OCI-LY1 (cell line): ENCODE data around the gene MTHFD1L.

ENCODE experiments used
- H2AFZ ChIP-seq: fragments of 200-600 bp; sonication (generic), shearing (Covaris generic); 2 replicates; pipeline ENCODE4 v1.6.0; 2014; ENCODE audit warnings: antibody characterized with exemption, mild to moderate bottlenecking, low read length
- H3F3A ChIP-seq: fragments of 200-600 bp; sonication (generic), shearing (Covaris generic); 2 replicates; pipeline ENCODE4 v1.6.0; 2014; ENCODE audit warnings: mild to moderate bottlenecking, antibody characterized with exemption, low read length, moderate library complexity; ENCODE audit not compliant: insufficient read depth
- H3K27ac ChIP-seq: fragments of 200-600 bp; sonication (generic); 2 replicates; pipeline ENCODE4 v1.5.1; 2014; ENCODE audit warnings: low read length, mixed run types, mild to moderate bottlenecking, low read depth; ENCODE audit not compliant: poor library complexity, severe bottlenecking
- H3K27me3 ChIP-seq: fragments of 200-600 bp; sonication (generic); 2 replicates; pipeline ENCODE4 v1.6.0; 2014; ENCODE audit warnings: antibody characterized with exemption, mild to moderate bottlenecking, low read length, moderate library complexity; ENCODE audit not compliant: insufficient read depth
- H3K36me3 ChIP-seq: fragments of 200-600 bp; sonication (generic); 2 replicates; pipeline ENCODE4 v1.6.1; 2014; ENCODE audit warnings: mild to moderate bottlenecking, antibody characterized with exemption, low read length, moderate library complexity, mixed read lengths; ENCODE audit not compliant: insufficient read depth
- H3K4me1 ChIP-seq: fragments of 200-600 bp; sonication (generic); 2 replicates; pipeline ENCODE4 v1.5.1; 2014; ENCODE audit warnings: mild to moderate bottlenecking, low read length, moderate library complexity; ENCODE audit not compliant: insufficient read depth, severe bottlenecking
- H3K4me2 ChIP-seq: fragments of 200-600 bp; sonication (generic), shearing (Covaris generic); 2 replicates; pipeline ENCODE4 v1.6.1; 2014; ENCODE audit warnings: low read length
- H3K4me3 ChIP-seq: fragments of 200-600 bp; sonication (generic); 2 replicates; pipeline ENCODE4 v1.5.1; 2014; ENCODE audit warnings: low read length, low read depth, mild to moderate bottlenecking, mixed read lengths; ENCODE audit not compliant: poor library complexity, severe bottlenecking
- H3K79me2 ChIP-seq: fragments of 200-600 bp; shearing (Covaris generic); 2 replicates; pipeline ENCODE4 v1.6.1; 2016; ENCODE audit warnings: mixed run types, low read length, mixed read lengths; ENCODE audit not compliant: insufficient read depth
- H3K9ac ChIP-seq: fragments of 200-600 bp; sonication (generic), shearing (Covaris generic); 2 replicates; pipeline ENCODE4 v1.6.1; 2014; ENCODE audit warnings: mild to moderate bottlenecking, low read length, mixed read lengths
- H3K9me2 ChIP-seq: fragments of 200-600 bp; sonication (generic), shearing (Covaris generic); 2 replicates; pipeline ENCODE4 v1.6.1; 2014; ENCODE audit warnings: low read depth, mild to moderate bottlenecking, low read length, mixed read lengths
- H3K9me3 ChIP-seq: fragments of 200-600 bp; shearing (Covaris generic); 2 replicates; pipeline ENCODE4 v1.6.1; 2014; ENCODE audit warnings: low read length, mixed read lengths
- H4K20me1 ChIP-seq: fragments of 200-600 bp; sonication (generic), shearing (Covaris generic); 2 replicates; pipeline ENCODE4 v1.6.0; 2016; ENCODE audit warnings: mild to moderate bottlenecking, low read length; ENCODE audit not compliant: insufficient read depth
- CTCF ChIP-seq: fragments of 200-600 bp; sonication (generic), shearing (Covaris generic); IDR thresholded peaks from 2 replicates; pipeline ENCODE4 v1.5.1; 2017; ENCODE audit warnings: mild to moderate bottlenecking, antibody characterized with exemption, low read length, moderate library complexity, mixed read lengths
- EZH2 ChIP-seq: fragments of 200-600 bp; sonication (generic), shearing (Covaris generic); IDR thresholded peaks from 2 replicates; pipeline ENCODE4 v1.8.0; 2017; ENCODE audit warnings: borderline replicate concordance, mixed run types, mild to moderate bottlenecking, antibody characterized with exemption, low read length, moderate library complexity, mixed read lengths

The MTHFD1L gene

GRCh38 chr6:151089978-151090377 is 224.5 kb downstream of the MTHFD1L start:
- no peaks in the 10 kb centered on the region for H3K27me3 ChIP-seq
- no peaks in the 10 kb centered on the region for H3K9me2 ChIP-seq
- H2AFZ ChIP-seq = no peak overlapping the region
- H3K4me1 ChIP-seq = no peaks in the 10 kb centered on the region
- H3K36me3 ChIP-seq = peaks cover 27% of the 10 kb centered on the region
- H3F3A ChIP-seq = no peaks in the 10 kb centered on the region
- H3K9me3 ChIP-seq = no peaks in the 10 kb centered on the region
- no peak overlapping the region for H3K4me2 ChIP-seq
- H4K20me1 ChIP-seq = no peaks in the 10 kb centered on the region
- no peak overlapping the region for H3K4me3 ChIP-seq
- H3K9ac ChIP-seq = no peak overlapping the region
- no peaks in the 10 kb centered on the region for H3K79me2 ChIP-seq
- TF ChIP-seq CTCF (no peak), EZH2 (no peak)
- H3K27ac ChIP-seq = no peak overlapping the region

- no peaks in the 10 kb centered on the region for H3K4me1 ChIP-seq
- no peak overlapping the region for H3K4me3 ChIP-seq
- no peak overlapping the region for H3K4me2 ChIP-seq
- H2AFZ ChIP-seq = no peak overlapping the region
- TF ChIP-seq CTCF (no peak), EZH2 (no peak)
- H3K36me3 ChIP-seq = peaks cover 43% of the 10 kb centered on the region
- no peak overlapping the region for H3K9ac ChIP-seq
- H3K9me3 ChIP-seq = no peaks in the 10 kb centered on the region
- H3K27ac ChIP-seq = no peak overlapping the region
- H3K9me2 ChIP-seq = no peaks in the 10 kb centered on the region
- no peaks in the 10 kb centered on the region for H3K79me2 ChIP-seq
- no peaks in the 10 kb centered on the region for H3K27me3 ChIP-seq
- no peaks in the 10 kb centered on the region for H3F3A ChIP-seq
- H4K20me1 ChIP-seq = no peaks in the 10 kb centered on the region
Measured at GRCh38 chr6:151091571-151091970, 226.1 kb downstream of the MTHFD1L start.

- H3K9me3 ChIP-seq = no peaks in the 10 kb centered on the region
- no peak for TF ChIP-seq EZH2
- no peak for TF ChIP-seq CTCF
- H2AFZ ChIP-seq = no peak overlapping the region
- H3K4me1 ChIP-seq = no peaks in the 10 kb centered on the region
- peaks cover 53% of the 10 kb centered on the region for H3K36me3 ChIP-seq
- no peak overlapping the region for H3K4me2 ChIP-seq
- no peak overlapping the region for H3K4me3 ChIP-seq
- H3K9ac ChIP-seq = no peak overlapping the region
- H3K79me2 ChIP-seq = no peaks in the 10 kb centered on the region
- no peak overlapping the region for H3K27ac ChIP-seq
- no peaks in the 10 kb centered on the region for H3K9me2 ChIP-seq
- H4K20me1 ChIP-seq = no peaks in the 10 kb centered on the region
- H3K27me3 ChIP-seq = no peaks in the 10 kb centered on the region
- H3F3A ChIP-seq = no peaks in the 10 kb centered on the region
Measured at GRCh38 chr6:151092591-151092990, 227.1 kb downstream of the MTHFD1L start.
